ENCODE results near the gene PSMD6.

The PSMD6 gene

GRCh38 chr3:63964681-63965485 lies 58.4 kb downstream of the PSMD6 start:
- H3K27ac ChIP-seq = no peak overlapping the region
- DNase-seq (ENCODE audit: low read depth, low spot score) = no peak

GRCh38 chr3:63963496-63963895 lies 59.8 kb downstream of the PSMD6 start:
- DNase-seq (ENCODE audit: low read depth, low spot score) = no peak
- H3K27ac ChIP-seq = no peak overlapping the region

GRCh38 chr3:63961891-63962290 lies 61.4 kb downstream of the PSMD6 start:
- DNase-seq (ENCODE audit: low read depth, low spot score) = no peak

More at GRCh38 chr3:63961891-63962290, 61.4 kb downstream of the PSMD6 start:
- no peak overlapping the region for H3K27ac ChIP-seq

Data from epithelial cell of prostate (primary cell).